ENCODE results near the gene MRTFA. TPM values are rescaled to one million over a fixed set of nuclear protein-coding genes. Genes with fewer than 3 reads are reported as not detected.

The MRTFA gene
- total and polyA plus RNA-seq, 2 of the 13 experiments (the other 11 are each of a cell fraction or from before 2014, with no cell fraction given) = 2.4 to 8.2 TPM

DNA sequence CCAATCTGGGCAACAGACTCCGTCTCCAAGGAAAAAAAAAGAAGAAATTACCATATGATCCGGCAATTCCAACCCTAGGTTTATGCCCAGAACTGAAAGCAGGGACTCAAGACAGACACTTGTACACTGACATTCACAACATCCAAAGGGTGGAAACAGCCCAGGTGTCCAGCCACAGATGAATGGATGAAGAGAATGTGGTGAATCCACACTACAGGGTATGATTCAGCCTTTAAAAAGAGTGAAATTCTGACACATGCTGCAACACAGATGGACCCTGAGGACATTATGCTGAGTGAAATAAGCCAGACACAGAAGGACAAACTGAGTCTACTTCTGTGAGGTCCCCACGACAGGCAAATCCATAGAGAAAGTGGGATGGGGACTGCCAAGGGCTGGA, 222.2 kb downstream of the MRTFA start:
- POLR2A ChIA-PET = no interaction called here
- Histone ChIP-seq H3K9ac (ENCODE audit: insufficient read depth, low read depth, low read length) (no peak overlapping the region), H3K4me2 (ENCODE audit: low read depth, low read length) (no peak overlapping the region), H4K20me1 (ENCODE audit: insufficient read depth, low read length) (no peaks in the 10 kb centered on the region), H3K27me3 (ENCODE audit: control insufficient read depth in 1 of 2, insufficient read depth in 2 of 2, low read length in 2 of 2) (no peaks in the 10 kb centered on the region), H3K79me2 (ENCODE audit: insufficient read depth, low read length) (no peaks in the 10 kb centered on the region), H3K27ac (ENCODE audit: extremely low read length, insufficient read depth, low read length) (no peak overlapping the region), H3K4me1 (ENCODE audit: insufficient read depth, low read length) (no peaks in the 10 kb centered on the region), H2AFZ (ENCODE audit: low read length) (no peak overlapping the region), H3K4me3 (replicated peaks in 1 of 3; ENCODE audit: insufficient read depth in 1 of 3, low read depth in 2 of 3, low read length in 3 of 3) (no peak overlapping the region), H3K36me3 (replicated peaks in 1 of 2; ENCODE audit: control insufficient read depth in 1 of 2, insufficient read depth in 2 of 2, low read length in 2 of 2) (peaks cover 13 to 40% of the 10 kb centered on the region in 2 experiments; a peak in 4 of 5 replicates), H3K9me3 (ENCODE audit: low read length) (no peaks in the 10 kb centered on the region)
- TF ChIP-seq ZNF674 (CRISPR knock-in tag; IDR thresholded peaks at IDR 0.05; ENCODE audit: low read depth) (no peak), PHF20 (CRISPR knock-in tag; IDR thresholded peaks at IDR 0.05) (no peak), ZHX2 (IDR thresholded peaks at IDR 0.05; ENCODE audit: low read depth) (no peak), ZHX2 (CRISPR knock-in tag; IDR thresholded peaks at IDR 0.05; ENCODE audit: borderline replicate concordance) (no peak), ZNF350 (CRISPR knock-in tag; IDR thresholded peaks at IDR 0.05; ENCODE audit: borderline replicate concordance, low read depth) (no peak), AGO1 (IDR thresholded peaks at IDR 0.05; ENCODE audit: low read depth, low read length, poor library complexity, severe bottlenecking) (no peak)
- TF ChIP-seq, protein P1, sequence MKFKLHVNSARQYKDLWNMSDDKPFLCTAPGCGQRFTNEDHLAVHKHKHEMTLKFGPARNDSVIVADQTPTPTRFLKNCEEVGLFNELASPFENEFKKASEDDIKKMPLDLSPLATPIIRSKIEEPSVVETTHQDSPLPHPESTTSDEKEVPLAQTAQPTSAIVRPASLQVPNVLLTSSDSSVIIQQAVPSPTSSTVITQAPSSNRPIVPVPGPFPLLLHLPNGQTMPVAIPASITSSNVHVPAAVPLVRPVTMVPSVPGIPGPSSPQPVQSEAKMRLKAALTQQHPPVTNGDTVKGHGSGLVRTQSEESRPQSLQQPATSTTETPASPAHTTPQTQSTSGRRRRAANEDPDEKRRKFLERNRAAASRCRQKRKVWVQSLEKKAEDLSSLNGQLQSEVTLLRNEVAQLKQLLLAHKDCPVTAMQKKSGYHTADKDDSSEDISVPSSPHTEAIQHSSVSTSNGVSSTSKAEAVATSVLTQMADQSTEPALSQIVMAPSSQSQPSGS (CRISPR knock-in tag; IDR thresholded peaks at IDR 0.05) = no peak
- in situ Hi-C loops (cut with HindIII; ENCODE audit: extremely low pct_ligation_motif_present, low pct_unique_long_range_greater_than_20kb) (no loop called here), intact Hi-C loops (cut with micrococcal nuclease; ENCODE audit: unreplicated experiment) (no loop called here)
- ATAC-seq = no peak
- FAIRE-seq = no peak
- no TSS peak for BruUV-seq (replicated peaks)
- CTCF ChIA-PET (ENCODE audit: low intra/inter-chr PET ratio, low total read pairs) = no interaction called here
- WGBS (ENCODE audit: low lambda C conversion rate) = 97% methylated on average over 3 of the region's 3 CpGs
- DNase-seq (ENCODE audit: low spot score) = no peak

Data from HepG2 (cell line).